Neural cell (in vitro differentiated cells): ENCODE results near the gene TCF12. TPM values are rescaled to one million over a fixed set of nuclear protein-coding genes. Genes with fewer than 3 reads are reported as not detected.

Source experiments
- H2AFZ ChIP-seq: fragments of 200-600, 300-800 bp; sonication (generic), shearing (Covaris generic); 2 replicates; pipeline ENCODE4 v1.6.0; 2014; ENCODE audit warnings: low read depth, mild to moderate bottlenecking, antibody characterized with exemption, low read length, moderate library complexity
- H3F3A ChIP-seq: fragments of 200-600 bp; shearing (Covaris generic); 2 replicates; pipeline ENCODE4 v1.6.1; 2016; ENCODE audit warnings: mild to moderate bottlenecking, moderate library complexity, mixed read lengths, antibody characterized with exemption, low read length; ENCODE audit not compliant: insufficient read depth, poor library complexity, severe bottlenecking
- H3K27ac ChIP-seq: fragments of 200-600, 300-800 bp; sonication (generic), shearing (Covaris generic); 2 replicates; pipeline ENCODE4 v1.5.1; 2014; ENCODE audit warnings: mild to moderate bottlenecking, low read length, moderate library complexity
- H3K27me3 ChIP-seq: fragments of 300-800, 200-600 bp; sonication (generic), shearing (Covaris generic); 2 replicates; pipeline ENCODE4 v1.6.0; 2014; ENCODE audit warnings: mild to moderate bottlenecking, low read depth, low read length, moderate library complexity; ENCODE audit not compliant: insufficient read depth
- H3K36me3 ChIP-seq: fragments of 300-800, 200-600 bp; sonication (generic), shearing (Covaris generic); 2 replicates; pipeline ENCODE4 v1.5.1; 2014; ENCODE audit warnings: mild to moderate bottlenecking, antibody characterized with exemption, low read length, moderate library complexity; ENCODE audit not compliant: insufficient read depth
- H3K4me2 ChIP-seq: fragments of 300-800, 200-600 bp; sonication (generic), shearing (Covaris generic); 2 replicates; pipeline ENCODE4 v1.6.0; 2014; ENCODE audit warnings: mild to moderate bottlenecking, low read length
- H3K4me3 ChIP-seq: fragments of 300-800, 200-600 bp; sonication (generic), shearing (Covaris generic); 2 replicates; pipeline ENCODE4 v1.5.1; 2014; ENCODE audit warnings: mild to moderate bottlenecking, low read length, moderate library complexity
- H3K79me2 ChIP-seq: fragments of 200-600 bp; shearing (Covaris generic); replicated peaks from 2 replicates; pipeline ENCODE4 v1.6.0; 2014; ENCODE audit warnings: mild to moderate bottlenecking, low read length, moderate library complexity; ENCODE audit not compliant: insufficient read depth
- H3K9ac ChIP-seq: fragments of 300-800, 200-600 bp; sonication (generic), shearing (Covaris generic); 2 replicates; pipeline ENCODE4 v1.6.1; 2016; ENCODE audit warnings: mild to moderate bottlenecking, low read length, mixed read lengths
- H3K9me2 ChIP-seq: fragments of 200-600 bp; shearing (Covaris generic); 2 replicates; pipeline ENCODE4 v1.6.1; 2016; ENCODE audit warnings: mild to moderate bottlenecking, low read length, mixed read lengths; ENCODE audit not compliant: insufficient read depth
- H3K9me3 ChIP-seq: fragments of 200-600, 300-800 bp; sonication (generic), shearing (Covaris generic); 2 replicates; pipeline ENCODE4 v1.6.1; 2016; ENCODE audit warnings: mild to moderate bottlenecking, mixed run types, low read length, moderate library complexity, mixed read lengths
- H4K20me1 ChIP-seq: fragments of 200-600 bp; shearing (Covaris generic); 2 replicates; pipeline ENCODE4 v1.6.1; 2016; ENCODE audit warnings: mild to moderate bottlenecking, mixed run types; ENCODE audit not compliant: insufficient read depth
- CTCF ChIP-seq: fragments of 450-650 bp; IDR thresholded peaks from 2 replicates; pipeline ENCODE4 v1.5.1; 2014; ENCODE audit warnings: antibody characterized with exemption, mild to moderate bottlenecking, moderate library complexity; ENCODE audit not compliant: poor library complexity, severe bottlenecking
- EP300 ChIP-seq: fragments of 450-650 bp; conservative IDR thresholded peaks from 2 replicates; pipeline ENCODE4 v1.6.1; 2014; ENCODE audit warnings: antibody characterized with exemption, mild to moderate bottlenecking, moderate library complexity; ENCODE audit not compliant: poor library complexity, severe bottlenecking
- EZH2 ChIP-seq: fragments of 200-600, 300-800 bp; shearing (Covaris generic), sonication (generic); IDR thresholded peaks from 2 replicates; pipeline ENCODE4 v1.6.1; 2014; ENCODE audit warnings: antibody characterized with exemption, low read length, borderline replicate concordance, mild to moderate bottlenecking; ENCODE audit not compliant: insufficient read depth, poor library complexity, severe bottlenecking
- MXI1 ChIP-seq: fragments of 450-650 bp; conservative IDR thresholded peaks from 2 replicates; pipeline ENCODE4 v1.6.1; 2014; ENCODE audit warnings: antibody characterized with exemption, mild to moderate bottlenecking; ENCODE audit not compliant: poor library complexity, severe bottlenecking
- POLR2AphosphoS5 ChIP-seq: IDR thresholded peaks from 2 replicates; pipeline ENCODE4 v1.6.1; 2012
- RAD21 ChIP-seq: fragments of 450-650 bp; conservative IDR thresholded peaks from 2 replicates; pipeline ENCODE4 v1.6.1; 2014; ENCODE audit warnings: antibody characterized with exemption, mild to moderate bottlenecking, moderate library complexity
- REST ChIP-seq: IDR thresholded peaks from 2 replicates; pipeline ENCODE4 v1.6.1; 2012; ENCODE audit warnings: borderline replicate concordance
- SMC3 ChIP-seq: fragments of 450-650 bp; conservative IDR thresholded peaks from 2 replicates; pipeline ENCODE4 v1.6.1; 2014; ENCODE audit warnings: antibody characterized with exemption, mild to moderate bottlenecking, moderate library complexity; ENCODE audit not compliant: poor library complexity
- TAF1 ChIP-seq: IDR thresholded peaks from 2 replicates; pipeline ENCODE4 v1.6.1; 2012; ENCODE audit warnings: low read depth
- polyA plus RNA-seq: library from polyadenylated mRNA; depleted of rRNA; stranded (reverse); fragments of >200 nt; gene quantifications from 2 replicates; pipeline ENCODE4 v1.2.3, GENCODE V29; 2014

TCF12 gene
- polyA plus RNA-seq, 1 donor from 2014 or later, result 52.7 TPM

GRCh38 chr15:57158997-57159668, 240.7 kb downstream of the TCF12 start:
- Histone ChIP-seq H3F3A (no peaks in the 10 kb centered on the region), H2AFZ (no peak overlapping the region), H3K36me3 (no peaks in the 10 kb centered on the region), H3K27ac (no peak overlapping the region), H3K9ac (no peak overlapping the region), H3K79me2 (no peaks in the 10 kb centered on the region), H3K9me3 (no peaks in the 10 kb centered on the region), H3K4me2 (no peak overlapping the region), H3K4me3 (no peak overlapping the region), H3K27me3 (no peaks in the 10 kb centered on the region), H3K9me2 (no peaks in the 10 kb centered on the region), H4K20me1 (no peaks in the 10 kb centered on the region)
- TF ChIP-seq CTCF (no peak), TAF1 (no peak), POLR2AphosphoS5 (no peak), SMC3 (no peak), MXI1 (no peak), REST (no peak), EP300 (no peak), RAD21 (no peak), EZH2 (no peak)

- Histone ChIP-seq H3K79me2 (no peaks in the 10 kb centered on the region), H2AFZ (no peak overlapping the region), H3K9me3 (no peaks in the 10 kb centered on the region), H3K4me3 (no peak overlapping the region), H3K27ac (no peak overlapping the region), H3K9me2 (no peaks in the 10 kb centered on the region), H3K9ac (no peak overlapping the region), H3F3A (no peaks in the 10 kb centered on the region), H4K20me1 (no peaks in the 10 kb centered on the region), H3K27me3 (no peaks in the 10 kb centered on the region), H3K36me3 (no peaks in the 10 kb centered on the region), H3K4me2 (no peak overlapping the region)
- TF ChIP-seq EP300 (no peak), POLR2AphosphoS5 (no peak), RAD21 (no peak), REST (no peak), SMC3 (no peak), CTCF (no peak), EZH2 (no peak), TAF1 (no peak)
These were observed 241.3 kb downstream of the TCF12 start for GRCh38 chr15:57159767-57160166.
